K562 (cell line): ENCODE data around the gene SYF2. TPM values are rescaled to one million over a fixed set of nuclear protein-coding genes. Genes with fewer than 3 reads are reported as not detected.

Experiments
- ARHGAP35 ChIP-seq: fragments of 450-650 bp; IDR thresholded peaks from 2 replicates; pipeline ENCODE4 v1.6.1; 2018; ENCODE audit not compliant: partially characterized antibody
- BCOR ChIP-seq: fragments of 450-650 bp; IDR thresholded peaks from 2 replicates; pipeline ENCODE4 v1.6.1; 2016
- BRD9 ChIP-seq: fragments of 450-650 bp; IDR thresholded peaks from 2 replicates; pipeline ENCODE4 v1.6.1; 2018; ENCODE audit warnings: low read depth; ENCODE audit not compliant: partially characterized antibody
- CHD4 ChIP-seq: fragments of 200-600 bp; sonication (generic); IDR thresholded peaks from 3 replicates; pipeline ENCODE4 v1.6.1; 2012; ENCODE audit warnings: low read depth, mild to moderate bottlenecking, mixed read lengths, low read length, inconsistent platforms; ENCODE audit not compliant: insufficient read depth, insufficient replicate concordance, poor library complexity, severe bottlenecking
- DACH1 ChIP-seq: fragments of 450-650 bp; IDR thresholded peaks from 2 replicates; pipeline ENCODE4 v1.6.1; 2018; ENCODE audit not compliant: partially characterized antibody
- ID3 ChIP-seq, 2 experiments: fragments of 250-450 bp in 1 of 2; fragments of 450-650 bp in 1 of 2; sonication (Bioruptor Pico) in 1 of 2; IDR thresholded peaks; 2 replicates each; pipeline versions ENCODE4 v1.6.1 to v1.8.0; 2016 to 2021; ENCODE audit warnings: mild to moderate bottlenecking in 2 of 2, moderate library complexity in 2 of 2, missing compliant biosample characterization in 1 of 2, missing genetic modification characterization in 1 of 2
- POLR2B ChIP-seq: fragments of 450-650 bp; IDR thresholded peaks from 2 replicates; pipeline ENCODE4 v1.6.1; 2018; ENCODE audit warnings: low read depth; ENCODE audit not compliant: partially characterized antibody
- RAD21 ChIP-seq, 2 experiments: fragments of 250-450 bp in 1 of 2; fragments of 450-650 bp in 1 of 2; sonication (Bioruptor Pico) in 1 of 2; formaldehyde crosslinking in 1 of 2; IDR thresholded peaks in 1 of 2; conservative IDR thresholded peaks in 1 of 2; 2 replicates each; pipeline versions ENCODE4 v1.4.0 to v1.8.0; 2020 to 2022; ENCODE audit warnings: mild to moderate bottlenecking in 2 of 2, moderate library complexity in 1 of 2
- RB1 ChIP-seq: fragments of 450-650 bp; IDR thresholded peaks from 2 replicates; pipeline ENCODE4 v1.6.1; 2017; ENCODE audit warnings: low read depth, mild to moderate bottlenecking
- SAP30 ChIP-seq: fragments of 200-600 bp; sonication (generic); IDR thresholded peaks from 2 replicates; pipeline ENCODE4 v1.6.1; 2012; ENCODE audit warnings: borderline replicate concordance, low read depth, mild to moderate bottlenecking, moderate library complexity, low read length, control low read depth, inconsistent platforms; ENCODE audit not compliant: insufficient read depth, poor library complexity, severe bottlenecking
- TAF7 ChIP-seq: fragments of 450-650 bp; IDR thresholded peaks from 2 replicates; pipeline ENCODE4 v1.6.1; 2016; ENCODE audit warnings: missing genetic modification characterization, missing compliant biosample characterization
- ZBTB34 ChIP-seq: fragments of 250-450 bp; sonication (Bioruptor Pico); IDR thresholded peaks from 2 replicates; pipeline ENCODE4 v1.8.0; 2021; ENCODE audit warnings: mild to moderate bottlenecking, moderate library complexity
- ZBTB8A ChIP-seq: fragments of 450-650 bp; IDR thresholded peaks from 2 replicates; pipeline ENCODE4 v1.6.1; 2018; ENCODE audit warnings: mild to moderate bottlenecking, moderate library complexity; ENCODE audit not compliant: partially characterized antibody
- ZC3H11A ChIP-seq: IDR thresholded peaks from 2 replicates; pipeline ENCODE4 v1.6.1; 2012; ENCODE audit warnings: low read depth, low read length, improper control_type of control experiment
- ZNF274 ChIP-seq: IDR thresholded peaks from 2 replicates; pipeline ENCODE4 v1.6.1; 2011; ENCODE audit warnings: low read depth, mild to moderate bottlenecking, low read length, moderate library complexity, borderline replicate concordance
- ZNF445 ChIP-seq: fragments of 250-450 bp; sonication (Bioruptor Pico); IDR thresholded peaks from 2 replicates; pipeline ENCODE4 v1.4.0; 2020; ENCODE audit warnings: low read depth, mild to moderate bottlenecking, moderate library complexity
- ZNF79 ChIP-seq: fragments of 250-450 bp; sonication (Bioruptor Pico); IDR thresholded peaks from 2 replicates; pipeline ENCODE4 v1.4.0; 2020; ENCODE audit warnings: low read depth, mild to moderate bottlenecking, moderate library complexity
- polyA plus RNA-seq, 8 experiments: library from polyadenylated mRNA; depleted of rRNA in 4 of 8; stranded (reverse) in 5 of 8; unstranded in 3 of 8; fragments of >200 nt; fragmentation: Nextera tagmentation in 2 of 8; fragmentation: Illumina TruSeq in 1 of 8; extraction: Ambion mirVana in 2 of 8; extraction: Trizol in 1 of 8; gene quantifications; 2 replicates each; pipeline versions ENCODE4 v1.2.1 to v1.2.3, GENCODE V29; 2011 to 2014; ENCODE audit warnings: inconsistent platforms in 1 of 8, missing spikeins in 1 of 8
- total RNA-seq, 7 experiments: library from RNA; depleted of rRNA in 6 of 7; stranded (reverse); fragments of >200 nt in 6 of 7; fragmentation: Illumina TruSeq in 2 of 7; extraction: Trizol in 2 of 7; gene quantifications; 2 replicates each; pipeline versions ENCODE4 v1.2.1 to v1.2.3, GENCODE V29; 2011 to 2021; ENCODE audit warnings: low replicate concordance in 1 of 7
- TF ChIP-seq, protein P1 (sequence below): IDR thresholded peaks from 2 replicates; pipeline ENCODE4 v1.6.1; 2014; ENCODE audit warnings: antibody characterized with exemption
- TF ChIP-seq, protein P2 (sequence below): sonication (generic); formaldehyde crosslinking; IDR thresholded peaks from 2 replicates; pipeline ENCODE4 v1.9.0; 2022; ENCODE audit warnings: mild to moderate bottlenecking, missing genetic modification reagents

SYF2 gene
- total and polyA plus RNA-seq, 9 of the 15 experiments (the other 6 are each of a cell fraction or from before 2014, with no cell fraction given), result 20.9 to 69.0 (median 43.2) TPM

DNA sequence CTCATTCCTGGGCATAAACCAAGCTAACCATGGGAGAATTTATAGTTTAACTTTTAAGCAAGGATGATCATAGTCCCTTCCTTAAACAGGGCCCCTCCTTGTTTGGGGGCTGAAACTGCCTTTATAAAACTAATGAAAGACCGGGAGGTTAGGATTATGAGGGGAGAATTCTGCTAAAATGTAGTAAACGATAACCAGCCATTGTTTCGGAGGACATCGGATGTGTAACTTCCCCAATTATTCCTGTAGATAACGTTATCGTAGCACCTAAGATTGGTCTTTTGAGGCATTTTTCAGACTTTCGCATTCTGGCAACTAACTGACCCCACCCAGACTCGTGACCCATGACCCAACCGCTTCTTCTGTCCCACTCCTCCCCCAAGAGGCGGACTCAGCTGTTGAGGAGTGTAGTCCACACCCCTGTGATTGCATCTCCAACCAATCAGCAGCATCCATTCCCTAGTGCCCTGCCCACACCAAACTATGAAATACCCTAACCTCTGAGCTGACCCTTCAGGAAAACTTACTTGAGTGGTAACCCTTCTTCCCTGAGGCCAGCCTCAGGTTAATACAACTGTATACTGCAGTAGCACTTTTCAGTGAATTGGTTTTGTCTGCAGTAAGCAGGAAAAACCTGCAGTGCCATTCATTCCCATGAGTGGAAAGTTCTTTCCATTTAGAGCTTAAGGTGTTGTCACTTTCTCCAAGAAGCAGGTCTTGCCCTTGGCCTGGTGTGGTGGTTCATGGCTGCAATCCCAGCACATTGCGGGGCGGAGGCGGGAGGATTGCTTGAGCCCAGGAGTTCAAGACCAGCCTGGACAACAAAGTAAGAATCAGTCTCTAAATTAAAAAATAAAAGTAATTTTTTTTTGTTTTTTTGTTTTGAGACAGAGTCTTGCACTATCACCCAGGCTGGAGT is 823 bp upstream of the SYF2 start (continued):
- no peak for TF ChIP-seq TAF7
- TF ChIP-seq POLR2B, result peak; percentile 80
- TF ChIP-seq ZNF274, result no peak
- peak; percentile 88 for TF ChIP-seq DACH1
- TF ChIP-seq, protein P1, sequence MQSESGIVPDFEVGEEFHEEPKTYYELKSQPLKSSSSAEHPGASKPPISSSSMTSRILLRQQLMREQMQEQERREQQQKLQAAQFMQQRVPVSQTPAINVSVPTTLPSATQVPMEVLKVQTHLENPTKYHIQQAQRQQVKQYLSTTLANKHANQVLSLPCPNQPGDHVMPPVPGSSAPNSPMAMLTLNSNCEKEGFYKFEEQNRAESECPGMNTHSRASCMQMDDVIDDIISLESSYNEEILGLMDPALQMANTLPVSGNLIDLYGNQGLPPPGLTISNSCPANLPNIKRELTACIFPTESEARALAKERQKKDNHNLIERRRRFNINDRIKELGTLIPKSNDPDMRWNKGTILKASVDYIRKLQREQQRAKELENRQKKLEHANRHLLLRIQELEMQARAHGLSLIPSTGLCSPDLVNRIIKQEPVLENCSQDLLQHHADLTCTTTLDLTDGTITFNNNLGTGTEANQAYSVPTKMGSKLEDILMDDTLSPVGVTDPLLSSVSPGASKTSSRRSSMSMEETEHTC, result peak; percentile 89; the same call in 1 of the 2 replicates
- no peak for TF ChIP-seq ID3 (CRISPR knock-in tag; IDR thresholded peaks at IDR 0.05)
- TF ChIP-seq ID3 (tag; IDR thresholded peaks at IDR 0.05), result no peak; the same call in none of the 2 replicates
- no peak for TF ChIP-seq ZBTB34 (CRISPR knock-in tag)
- TF ChIP-seq, protein P2, sequence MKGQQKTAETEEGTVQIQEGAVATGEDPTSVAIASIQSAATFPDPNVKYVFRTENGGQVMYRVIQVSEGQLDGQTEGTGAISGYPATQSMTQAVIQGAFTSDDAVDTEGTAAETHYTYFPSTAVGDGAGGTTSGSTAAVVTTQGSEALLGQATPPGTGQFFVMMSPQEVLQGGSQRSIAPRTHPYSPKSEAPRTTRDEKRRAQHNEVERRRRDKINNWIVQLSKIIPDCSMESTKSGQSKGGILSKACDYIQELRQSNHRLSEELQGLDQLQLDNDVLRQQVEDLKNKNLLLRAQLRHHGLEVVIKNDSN (CRISPR knock-in tag), result peak; percentile 82
- TF ChIP-seq BCOR, result peak; percentile 10; the same call in 1 of the 2 replicates
- TF ChIP-seq ZNF445 (CRISPR knock-in tag), result no peak; the same call in 1 of the 2 replicates
- 0 out of 2 replicates have a peak, but pooled peaks have one; percentile 3 for TF ChIP-seq ZNF79 (CRISPR knock-in tag)
- TF ChIP-seq CHD4, result no peak
- TF ChIP-seq BRD9, result peak; percentile 95
- peak; percentile 37; the same call in 1 of the 2 replicates for TF ChIP-seq RB1
- TF ChIP-seq ZC3H11A, result no peak
- TF ChIP-seq RAD21 (CRISPR knock-in tag; conservative IDR thresholded peaks at IDR 0.05 in 1 of 2, IDR thresholded peaks at IDR 0.05 in 1 of 2), result no peak; a peak in 1 of 4 replicates
- no peak for TF ChIP-seq ARHGAP35
- TF ChIP-seq ZBTB8A, result no peak
- TF ChIP-seq SAP30, result no peak
